ENCODE data around the gene ADK. TPM values are rescaled to one million over a fixed set of nuclear protein-coding genes. Genes with fewer than 3 reads are reported as not detected.

ADK gene
- total and polyA plus RNA-seq, 2 experiments from 2014 or later, result 46.7 to 53.7 TPM

- Histone ChIP-seq H4K20me1 (ENCODE audit: insufficient read depth, poor library complexity, severe bottlenecking) (no peaks in the 10 kb centered on the region), H3K36me3 (replicated peaks; ENCODE audit: insufficient read depth, low read depth) (no peaks in the 10 kb centered on the region), H3K9me2 (replicated peaks; ENCODE audit: insufficient read depth) (no peaks in the 10 kb centered on the region), H3K79me2 (no peaks in the 10 kb centered on the region), H3K4me1 (ENCODE audit: insufficient read depth) (no peaks in the 10 kb centered on the region), H3K4me2 (no peak overlapping the region), H3K9me3 (ENCODE audit: low read depth) (no peaks in the 10 kb centered on the region), H3K4me3 (no peak overlapping the region), H3K27ac (no peak overlapping the region), H2AFZ (no peak overlapping the region), H3K27me3 (no peaks in the 10 kb centered on the region)
- no peak for DNase-seq (ENCODE audit: low spot score)
- TF ChIP-seq CTCF (IDR thresholded peaks at IDR 0.05; ENCODE audit: poor library complexity) (no peak), EZH2phosphoT487 (IDR thresholded peaks at IDR 0.05; ENCODE audit: low read depth, severe bottlenecking, unreplicated experiment) (no peak), EZH2 (IDR thresholded peaks at IDR 0.05; ENCODE audit: borderline replicate concordance) (no peak)
Observed at GRCh38 chr10:74332398-74332797, 181.4 kb downstream of the ADK start.

- no peaks in the 10 kb centered on the region for H3K9me2 ChIP-seq (replicated peaks; ENCODE audit: insufficient read depth)
- H3K79me2 ChIP-seq, result no peaks in the 10 kb centered on the region
- no peaks in the 10 kb centered on the region for H4K20me1 ChIP-seq (ENCODE audit: insufficient read depth, poor library complexity, severe bottlenecking)
- no peaks in the 10 kb centered on the region for H3K27me3 ChIP-seq
- TF ChIP-seq EZH2 (IDR thresholded peaks at IDR 0.05; ENCODE audit: borderline replicate concordance) (no peak), EZH2phosphoT487 (IDR thresholded peaks at IDR 0.05; ENCODE audit: low read depth, severe bottlenecking, unreplicated experiment) (no peak), CTCF (IDR thresholded peaks at IDR 0.05; ENCODE audit: poor library complexity) (no peak)
- H3K27ac ChIP-seq, result no peak overlapping the region
- no peak overlapping the region for H3K4me2 ChIP-seq
- 67% methylated on average over 2 of the region's 2 CpGs for WGBS (ENCODE audit: low lambda C conversion rate, missing lambda C conversion rate)
- no peaks in the 10 kb centered on the region for H3K4me1 ChIP-seq (ENCODE audit: insufficient read depth)
- H3K4me3 ChIP-seq, result no peak overlapping the region
- no peak for DNase-seq (ENCODE audit: low spot score)
- no peaks in the 10 kb centered on the region for H3K36me3 ChIP-seq (replicated peaks; ENCODE audit: insufficient read depth, low read depth)
- no peak overlapping the region for H2AFZ ChIP-seq
- H3K9me3 ChIP-seq (ENCODE audit: low read depth), result no peaks in the 10 kb centered on the region
Observed at GRCh38 chr10:74333174-74333573, 182.2 kb downstream of the ADK start.

- Histone ChIP-seq H4K20me1 (ENCODE audit: insufficient read depth, poor library complexity, severe bottlenecking) (no peaks in the 10 kb centered on the region), H3K9me3 (ENCODE audit: low read depth) (no peaks in the 10 kb centered on the region), H3K36me3 (replicated peaks; ENCODE audit: insufficient read depth, low read depth) (no peaks in the 10 kb centered on the region), H2AFZ (no peak overlapping the region), H3K4me3 (no peak overlapping the region), H3K79me2 (no peaks in the 10 kb centered on the region), H3K4me2 (no peak overlapping the region), H3K27me3 (no peaks in the 10 kb centered on the region), H3K4me1 (ENCODE audit: insufficient read depth) (no peaks in the 10 kb centered on the region), H3K27ac (no peak overlapping the region), H3K9me2 (replicated peaks; ENCODE audit: insufficient read depth) (no peaks in the 10 kb centered on the region)
- DNase-seq (ENCODE audit: low spot score), result no peak
- TF ChIP-seq CTCF (IDR thresholded peaks at IDR 0.05; ENCODE audit: poor library complexity) (no peak), EZH2phosphoT487 (IDR thresholded peaks at IDR 0.05; ENCODE audit: low read depth, severe bottlenecking, unreplicated experiment) (no peak), EZH2 (IDR thresholded peaks at IDR 0.05; ENCODE audit: borderline replicate concordance) (no peak)
Observed at GRCh38 chr10:74334221-74334620, 183.2 kb downstream of the ADK start.

GRCh38 chr10:74335501-74335900, 184.5 kb downstream of the ADK start:
- H3K36me3 ChIP-seq (replicated peaks; ENCODE audit: insufficient read depth, low read depth), result no peaks in the 10 kb centered on the region
- no peaks in the 10 kb centered on the region for H3K27me3 ChIP-seq
- no peaks in the 10 kb centered on the region for H3K79me2 ChIP-seq
- H3K9me2 ChIP-seq (replicated peaks; ENCODE audit: insufficient read depth), result no peaks in the 10 kb centered on the region
- H4K20me1 ChIP-seq (ENCODE audit: insufficient read depth, poor library complexity, severe bottlenecking), result no peaks in the 10 kb centered on the region
- DNase-seq (ENCODE audit: low spot score), result no peak
- no peak overlapping the region for H3K4me2 ChIP-seq
- no peak for TF ChIP-seq CTCF (IDR thresholded peaks at IDR 0.05; ENCODE audit: poor library complexity)
- TF ChIP-seq EZH2phosphoT487 (IDR thresholded peaks at IDR 0.05; ENCODE audit: low read depth, severe bottlenecking, unreplicated experiment), result no peak
- TF ChIP-seq EZH2 (IDR thresholded peaks at IDR 0.05; ENCODE audit: borderline replicate concordance), result no peak
- no peak overlapping the region for H3K4me3 ChIP-seq
- no peaks in the 10 kb centered on the region for H3K9me3 ChIP-seq (ENCODE audit: low read depth)
- H3K27ac ChIP-seq, result no peak overlapping the region
- H2AFZ ChIP-seq, result no peak overlapping the region
- H3K4me1 ChIP-seq (ENCODE audit: insufficient read depth), result no peaks in the 10 kb centered on the region
- WGBS (ENCODE audit: low lambda C conversion rate, missing lambda C conversion rate), result 89% methylated on average over 1 of the region's 1 CpG
